Liver (tissue), 9 donors: ENCODE results near the gene PARN. TPM values are rescaled to one million over a fixed set of nuclear protein-coding genes. Genes with fewer than 3 reads are reported as not detected.

Experiments
- DNase-seq: peaks from one replicate; pipeline ENCODE4 v3.0.0-alpha.2; 2017; ENCODE audit warnings: low spot score
- H3K27ac ChIP-seq, 2 donors: one replicate each; pipeline ENCODE4 v1.7.0; 2013; ENCODE audit warnings: inconsistent platforms in 2 of 2, low read length in 2 of 2, control low read depth in 1 of 2, low read depth in 1 of 2, mild to moderate bottlenecking in 1 of 2
- H3K27me3 ChIP-seq, 4 donors: one replicate each; pipeline versions ENCODE4 v1.6.1 to v1.7.0; 2013; ENCODE audit warnings: low read length in 3 of 4, inconsistent platforms in 1 of 4, mild to moderate bottlenecking in 1 of 4, moderate library complexity in 1 of 4; ENCODE audit not compliant: control insufficient read depth in 4 of 4, insufficient read depth in 4 of 4
- H3K36me3 ChIP-seq, 4 donors: one replicate each; pipeline versions ENCODE4 v1.6.1 to v1.7.0; 2013; ENCODE audit warnings: low read length in 3 of 4, mild to moderate bottlenecking in 3 of 4, low read depth in 1 of 4, moderate library complexity in 1 of 4; ENCODE audit not compliant: control insufficient read depth in 4 of 4, insufficient read depth in 3 of 4
- H3K4me1 ChIP-seq, 4 donors: one replicate each; pipeline versions ENCODE4 v1.6.1 to v1.7.0; 2013; ENCODE audit warnings: low read length in 3 of 4, mild to moderate bottlenecking in 3 of 4, moderate library complexity in 1 of 4; ENCODE audit not compliant: control insufficient read depth in 4 of 4, insufficient read depth in 4 of 4
- H3K4me3 ChIP-seq, 3 donors: one replicate each; pipeline versions ENCODE4 v1.6.1 to v1.7.0; 2013; ENCODE audit warnings: low read length in 3 of 3, control low read depth in 1 of 3, low read depth in 1 of 3, mild to moderate bottlenecking in 1 of 3
- H3K9ac ChIP-seq, 2 donors: one replicate each; pipeline ENCODE4 v1.7.0; 2013; ENCODE audit warnings: low read length in 2 of 2, mild to moderate bottlenecking in 2 of 2, moderate library complexity in 2 of 2, control low read depth in 1 of 2, low read depth in 1 of 2
- H3K9me3 ChIP-seq, 4 donors: one replicate each; pipeline versions ENCODE4 v1.6.1 to v1.7.0; 2013; ENCODE audit warnings: low read length in 3 of 4; ENCODE audit not compliant: control insufficient read depth in 4 of 4
- EGR1 ChIP-seq, 2 donors: IDR thresholded peaks; 2 replicates each; pipeline ENCODE4 v1.6.1; 2016 to 2018; ENCODE audit warnings: antibody characterized with exemption in 2 of 2, low read depth in 2 of 2
- FOXA1 ChIP-seq: IDR thresholded peaks from 2 replicates; pipeline ENCODE4 v1.6.1; 2016; ENCODE audit warnings: antibody characterized with exemption
- FOXA2 ChIP-seq: IDR thresholded peaks from 2 replicates; pipeline ENCODE4 v1.6.1; 2016; ENCODE audit warnings: antibody characterized with exemption
- GABPA ChIP-seq, 2 donors: IDR thresholded peaks in 1 of 2; conservative IDR thresholded peaks in 1 of 2; 2 replicates each; pipeline ENCODE4 v1.6.1; 2016; ENCODE audit warnings: antibody characterized with exemption in 2 of 2, mild to moderate bottlenecking in 1 of 2, moderate library complexity in 1 of 2
- HNF4A ChIP-seq, 2 donors: conservative IDR thresholded peaks; 2 replicates each; pipeline ENCODE4 v1.6.1; 2016; ENCODE audit warnings: antibody characterized with exemption in 2 of 2, mild to moderate bottlenecking in 2 of 2
- HNF4G ChIP-seq: IDR thresholded peaks from 2 replicates; pipeline ENCODE4 v1.6.1; 2016; ENCODE audit warnings: antibody characterized with exemption
- JUND ChIP-seq, 2 donors: IDR thresholded peaks; 2 replicates each; pipeline ENCODE4 v1.6.1; 2016; ENCODE audit warnings: antibody characterized with exemption in 2 of 2
- NR2F2 ChIP-seq: IDR thresholded peaks from 2 replicates; pipeline ENCODE4 v1.6.1; 2016; ENCODE audit warnings: antibody characterized with exemption
- RAD21 ChIP-seq, 2 donors: IDR thresholded peaks; 2 replicates each; pipeline ENCODE4 v1.6.1; 2016; ENCODE audit warnings: antibody characterized with exemption in 2 of 2, mild to moderate bottlenecking in 2 of 2
- RXRA ChIP-seq, 2 donors: IDR thresholded peaks; 2 replicates each; pipeline ENCODE4 v1.6.1; 2017 to 2018; ENCODE audit warnings: antibody characterized with exemption in 2 of 2, mild to moderate bottlenecking in 1 of 2
- SP1 ChIP-seq: IDR thresholded peaks from 2 replicates; pipeline ENCODE4 v1.6.1; 2018; ENCODE audit warnings: antibody characterized with exemption, mild to moderate bottlenecking
- TAF1 ChIP-seq: conservative IDR thresholded peaks from 2 replicates; pipeline ENCODE4 v1.6.1; 2016; ENCODE audit warnings: antibody characterized with exemption, mild to moderate bottlenecking
- YY1 ChIP-seq: IDR thresholded peaks from 2 replicates; pipeline ENCODE4 v1.6.1; 2016; ENCODE audit warnings: antibody characterized with exemption, mild to moderate bottlenecking
- WGBS: extraction: QIAGEN DNeasy Blood & Tissue Kit; methylation state at CpG from one replicate; pipeline ENCODE4 v1.1.7; 2013; 5-methylcytosine and 5-hydroxymethylcytosine counted together
- polyA plus RNA-seq, 2 donors: library from polyadenylated mRNA; stranded (reverse) in 1 of 2; unstranded in 1 of 2; fragments of 200-250 nt in 1 of 2; fragments of >200 nt in 1 of 2; fragmentation: Nextera tagmentation in 1 of 2; extraction: Ambion mirVana in 1 of 2; gene quantifications; one replicate each; pipeline versions ENCODE4 v1.2.1 to v1.2.3, GENCODE V29; 2013 to 2015
- total RNA-seq, 2 donors: library from RNA; depleted of rRNA; stranded (reverse); fragments of >200 nt; gene quantifications; one replicate each; pipeline ENCODE4 v1.2.3, GENCODE V29; 2014
- TF ChIP-seq, protein P1 (sequence below): IDR thresholded peaks from 2 replicates; pipeline ENCODE4 v1.6.1; 2016; ENCODE audit warnings: antibody characterized with exemption
- TF ChIP-seq, protein P2 (sequence below): IDR thresholded peaks from 2 replicates; pipeline ENCODE4 v1.6.1; 2016; ENCODE audit warnings: antibody characterized with exemption, mild to moderate bottlenecking
- TF ChIP-seq, protein P3 (sequence below): fragments of 150-350 bp; IDR thresholded peaks from 2 replicates; pipeline ENCODE4 v1.5.1; 2017; ENCODE audit warnings: improper control_type of control experiment, low read depth, low read length; ENCODE audit not compliant: missing input control
- TF ChIP-seq, protein P4 (sequence below): IDR thresholded peaks from 2 replicates; pipeline ENCODE4 v1.6.1; 2016; ENCODE audit warnings: antibody characterized with exemption
- TF ChIP-seq, protein P5 (sequence below): IDR thresholded peaks from 2 replicates; pipeline ENCODE4 v1.6.1; 2016; ENCODE audit warnings: antibody characterized with exemption
- donor health status: healthy.
- donor health status: healthy.
- donor health status: healthy.
- donor health status: healthy.
- donor health status: healthy.

PARN gene
- total and polyA plus RNA-seq, 4 donors: 7.9 to 19.7 (median 9.7) TPM

DNA sequence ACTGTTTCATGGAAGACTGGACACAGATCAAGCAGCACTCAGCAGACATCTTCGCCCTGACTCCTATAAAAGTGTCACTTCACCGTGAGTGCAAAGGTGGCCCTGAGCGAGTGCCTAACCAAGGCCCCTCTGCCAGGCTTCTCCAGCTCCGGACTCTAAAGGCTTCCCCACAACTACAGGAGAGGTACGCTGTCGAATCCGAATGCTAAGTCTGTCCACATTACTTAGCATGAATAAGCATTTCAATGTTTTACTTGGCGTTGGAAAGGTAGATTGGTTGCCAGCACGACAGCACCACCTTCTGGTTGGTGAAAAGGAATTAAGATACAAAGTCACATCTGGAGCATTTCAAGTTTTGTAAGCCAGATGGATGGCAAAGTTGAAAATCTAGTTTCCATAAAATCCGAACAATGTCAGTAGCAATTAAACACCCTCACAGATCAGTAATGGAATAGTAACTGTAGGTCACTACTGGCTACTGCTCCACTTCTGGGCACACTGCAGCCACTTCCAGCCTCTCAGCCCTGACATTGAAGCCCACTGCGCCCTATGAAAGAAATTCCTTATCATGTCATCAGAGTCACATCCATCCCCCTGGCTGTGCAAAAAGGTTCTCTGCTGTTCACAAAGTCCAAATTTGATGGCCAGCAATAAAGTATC is 100.9 kb downstream of the PARN start:
- no peaks in the 10 kb centered on the region for H3K27me3 ChIP-seq
- H3K9ac ChIP-seq: no peak overlapping the region
- DNase-seq: peak; percentile 75
- H3K27ac ChIP-seq: peak overlapping the region; percentile 33 to 84
- peak overlapping the region in 1 of 3 donors; percentile 6 for H3K4me3 ChIP-seq
- peaks cover 6 to 25% (median 12%) of the 10 kb centered on the region in 4 donors for H3K4me1 ChIP-seq
- peaks cover 0 to 2% (median 0%) of the 10 kb centered on the region in 4 donors for H3K36me3 ChIP-seq
- TF ChIP-seq JUND (IDR thresholded peaks at IDR 0.05) (no peak), HNF4G (no peak), HNF4A (conservative IDR thresholded peaks at IDR 0.05) (peak; percentile 25 to 41), GABPA (IDR thresholded peaks at IDR 0.05 in 1 of 2, conservative IDR thresholded peaks at IDR 0.05 in 1 of 2) (no peak), EGR1 (IDR thresholded peaks at IDR 0.05; ENCODE audit: low read depth in 2 of 2) (no peak), FOXA1 (no peak), RAD21 (IDR thresholded peaks at IDR 0.05) (peak; percentile 99 to 100), TAF1 (no peak), NR2F2 (no peak), FOXA2 (no peak), YY1 (peak; percentile 19), SP1 (no peak), RXRA (IDR thresholded peaks at IDR 0.05) (peak in 1 of 2 donors; percentile 29)
- TF ChIP-seq, protein P1, sequence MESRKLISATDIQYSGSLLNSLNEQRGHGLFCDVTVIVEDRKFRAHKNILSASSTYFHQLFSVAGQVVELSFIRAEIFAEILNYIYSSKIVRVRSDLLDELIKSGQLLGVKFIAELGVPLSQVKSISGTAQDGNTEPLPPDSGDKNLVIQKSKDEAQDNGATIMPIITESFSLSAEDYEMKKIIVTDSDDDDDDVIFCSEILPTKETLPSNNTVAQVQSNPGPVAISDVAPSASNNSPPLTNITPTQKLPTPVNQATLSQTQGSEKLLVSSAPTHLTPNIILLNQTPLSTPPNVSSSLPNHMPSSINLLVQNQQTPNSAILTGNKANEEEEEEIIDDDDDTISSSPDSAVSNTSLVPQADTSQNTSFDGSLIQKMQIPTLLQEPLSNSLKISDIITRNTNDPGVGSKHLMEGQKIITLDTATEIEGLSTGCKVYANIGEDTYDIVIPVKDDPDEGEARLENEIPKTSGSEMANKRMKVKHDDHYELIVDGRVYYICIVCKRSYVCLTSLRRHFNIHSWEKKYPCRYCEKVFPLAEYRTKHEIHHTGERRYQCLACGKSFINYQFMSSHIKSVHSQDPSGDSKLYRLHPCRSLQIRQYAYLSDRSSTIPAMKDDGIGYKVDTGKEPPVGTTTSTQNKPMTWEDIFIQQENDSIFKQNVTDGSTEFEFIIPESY: no peak
- TF ChIP-seq, protein P2, sequence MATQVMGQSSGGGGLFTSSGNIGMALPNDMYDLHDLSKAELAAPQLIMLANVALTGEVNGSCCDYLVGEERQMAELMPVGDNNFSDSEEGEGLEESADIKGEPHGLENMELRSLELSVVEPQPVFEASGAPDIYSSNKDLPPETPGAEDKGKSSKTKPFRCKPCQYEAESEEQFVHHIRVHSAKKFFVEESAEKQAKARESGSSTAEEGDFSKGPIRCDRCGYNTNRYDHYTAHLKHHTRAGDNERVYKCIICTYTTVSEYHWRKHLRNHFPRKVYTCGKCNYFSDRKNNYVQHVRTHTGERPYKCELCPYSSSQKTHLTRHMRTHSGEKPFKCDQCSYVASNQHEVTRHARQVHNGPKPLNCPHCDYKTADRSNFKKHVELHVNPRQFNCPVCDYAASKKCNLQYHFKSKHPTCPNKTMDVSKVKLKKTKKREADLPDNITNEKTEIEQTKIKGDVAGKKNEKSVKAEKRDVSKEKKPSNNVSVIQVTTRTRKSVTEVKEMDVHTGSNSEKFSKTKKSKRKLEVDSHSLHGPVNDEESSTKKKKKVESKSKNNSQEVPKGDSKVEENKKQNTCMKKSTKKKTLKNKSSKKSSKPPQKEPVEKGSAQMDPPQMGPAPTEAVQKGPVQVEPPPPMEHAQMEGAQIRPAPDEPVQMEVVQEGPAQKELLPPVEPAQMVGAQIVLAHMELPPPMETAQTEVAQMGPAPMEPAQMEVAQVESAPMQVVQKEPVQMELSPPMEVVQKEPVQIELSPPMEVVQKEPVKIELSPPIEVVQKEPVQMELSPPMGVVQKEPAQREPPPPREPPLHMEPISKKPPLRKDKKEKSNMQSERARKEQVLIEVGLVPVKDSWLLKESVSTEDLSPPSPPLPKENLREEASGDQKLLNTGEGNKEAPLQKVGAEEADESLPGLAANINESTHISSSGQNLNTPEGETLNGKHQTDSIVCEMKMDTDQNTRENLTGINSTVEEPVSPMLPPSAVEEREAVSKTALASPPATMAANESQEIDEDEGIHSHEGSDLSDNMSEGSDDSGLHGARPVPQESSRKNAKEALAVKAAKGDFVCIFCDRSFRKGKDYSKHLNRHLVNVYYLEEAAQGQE: no peak
- TF ChIP-seq, protein P3, sequence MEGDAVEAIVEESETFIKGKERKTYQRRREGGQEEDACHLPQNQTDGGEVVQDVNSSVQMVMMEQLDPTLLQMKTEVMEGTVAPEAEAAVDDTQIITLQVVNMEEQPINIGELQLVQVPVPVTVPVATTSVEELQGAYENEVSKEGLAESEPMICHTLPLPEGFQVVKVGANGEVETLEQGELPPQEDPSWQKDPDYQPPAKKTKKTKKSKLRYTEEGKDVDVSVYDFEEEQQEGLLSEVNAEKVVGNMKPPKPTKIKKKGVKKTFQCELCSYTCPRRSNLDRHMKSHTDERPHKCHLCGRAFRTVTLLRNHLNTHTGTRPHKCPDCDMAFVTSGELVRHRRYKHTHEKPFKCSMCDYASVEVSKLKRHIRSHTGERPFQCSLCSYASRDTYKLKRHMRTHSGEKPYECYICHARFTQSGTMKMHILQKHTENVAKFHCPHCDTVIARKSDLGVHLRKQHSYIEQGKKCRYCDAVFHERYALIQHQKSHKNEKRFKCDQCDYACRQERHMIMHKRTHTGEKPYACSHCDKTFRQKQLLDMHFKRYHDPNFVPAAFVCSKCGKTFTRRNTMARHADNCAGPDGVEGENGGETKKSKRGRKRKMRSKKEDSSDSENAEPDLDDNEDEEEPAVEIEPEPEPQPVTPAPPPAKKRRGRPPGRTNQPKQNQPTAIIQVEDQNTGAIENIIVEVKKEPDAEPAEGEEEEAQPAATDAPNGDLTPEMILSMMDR: peak; percentile 79
- TF ChIP-seq, protein P4, sequence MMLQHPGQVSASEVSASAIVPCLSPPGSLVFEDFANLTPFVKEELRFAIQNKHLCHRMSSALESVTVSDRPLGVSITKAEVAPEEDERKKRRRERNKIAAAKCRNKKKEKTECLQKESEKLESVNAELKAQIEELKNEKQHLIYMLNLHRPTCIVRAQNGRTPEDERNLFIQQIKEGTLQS: no peak
- TF ChIP-seq, protein P5, sequence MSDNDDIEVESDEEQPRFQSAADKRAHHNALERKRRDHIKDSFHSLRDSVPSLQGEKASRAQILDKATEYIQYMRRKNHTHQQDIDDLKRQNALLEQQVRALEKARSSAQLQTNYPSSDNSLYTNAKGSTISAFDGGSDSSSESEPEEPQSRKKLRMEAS: peak; percentile 30
- 21% methylated on average over 11 of the region's 11 CpGs for WGBS
- no peaks in the 10 kb centered on the region for H3K9me3 ChIP-seq
